Amniotic epithelial cell (primary cell): ENCODE measurements around the gene NUP160.
A peak's percentile ranks its signal among the peaks of the same experiment; 100 is the strongest.
"Not testable (repeated sequence)": the region's sequence is repeated elsewhere in the genome, so short reads cannot be mapped to it uniquely, and the experiment has no call there.

Experiments used
- DNase-seq: peaks from one replicate; pipeline ENCODE4 v3.0.0-alpha.2; 2010; ENCODE audit warnings: low read depth

NUP160 gene

GRCh38 chr11:47791774-47792430 lies 56.2 kb downstream of the NUP160 start:
- peak; percentile 44 for DNase-seq

- peak; percentile 23 for DNase-seq
These were observed 58.1 kb downstream of the NUP160 start for GRCh38 chr11:47790017-47790416.

- no peak for DNase-seq
These were observed 60.0 kb downstream of the NUP160 start for GRCh38 chr11:47788181-47788580.

GRCh38 chr11:47786373-47786772 lies 61.8 kb downstream of the NUP160 start:
- DNase-seq = peak; percentile 93

GRCh38 chr11:47784785-47785381 lies 63.3 kb downstream of the NUP160 start:
- no peak for DNase-seq

GRCh38 chr11:47783087-47783610 lies 65.0 kb downstream of the NUP160 start:
- DNase-seq = peak; percentile 87

- no peak for DNase-seq
These were observed 69.2 kb downstream of the NUP160 start for GRCh38 chr11:47778878-47779483.

GRCh38 chr11:47775240-47775869 lies 72.8 kb downstream of the NUP160 start:
- DNase-seq = no peak

GRCh38 chr11:47773882-47774281 lies 74.3 kb downstream of the NUP160 start:
- DNase-seq = no peak

GRCh38 chr11:47769556-47769955 lies 78.6 kb downstream of the NUP160 start:
- not testable (repeated sequence) for DNase-seq

- DNase-seq = peak; percentile 85
These were observed 80.0 kb downstream of the NUP160 start for GRCh38 chr11:47768101-47768612.

- peak; percentile 63 for DNase-seq
These were observed 81.5 kb downstream of the NUP160 start for GRCh38 chr11:47766509-47767227.

- DNase-seq = peak; percentile 16
These were observed 83.1 kb downstream of the NUP160 start for GRCh38 chr11:47765086-47765485.

- not testable (repeated sequence) for DNase-seq
These were observed 88.9 kb downstream of the NUP160 start for GRCh38 chr11:47759291-47759690.

- no peak for DNase-seq
These were observed 91.9 kb downstream of the NUP160 start for GRCh38 chr11:47756208-47756607.

GRCh38 chr11:47750725-47751124 lies 97.4 kb downstream of the NUP160 start:
- DNase-seq = no peak

- DNase-seq = not testable (repeated sequence)
These were observed 105.7 kb downstream of the NUP160 start for GRCh38 chr11:47742494-47742893.

- not testable (repeated sequence) for DNase-seq
These were observed 110.3 kb downstream of the NUP160 start for GRCh38 chr11:47737817-47738216.

GRCh38 chr11:47732271-47732670 lies 115.9 kb downstream of the NUP160 start:
- no peak for DNase-seq

GRCh38 chr11:47731475-47731874 lies 116.7 kb downstream of the NUP160 start:
- DNase-seq = no peak
